ENCODE results near the gene SLC5A10. TPM values are rescaled to one million over a fixed set of nuclear protein-coding genes. Genes with fewer than 3 reads are reported as not detected.
"Not testable (repeated sequence)": the region's sequence is repeated elsewhere in the genome, so short reads cannot be mapped to it uniquely, and the experiment has no call there.

The SLC5A10 gene
- total RNA-seq, 1 experiment from 2014 or later = not detected

DNA sequence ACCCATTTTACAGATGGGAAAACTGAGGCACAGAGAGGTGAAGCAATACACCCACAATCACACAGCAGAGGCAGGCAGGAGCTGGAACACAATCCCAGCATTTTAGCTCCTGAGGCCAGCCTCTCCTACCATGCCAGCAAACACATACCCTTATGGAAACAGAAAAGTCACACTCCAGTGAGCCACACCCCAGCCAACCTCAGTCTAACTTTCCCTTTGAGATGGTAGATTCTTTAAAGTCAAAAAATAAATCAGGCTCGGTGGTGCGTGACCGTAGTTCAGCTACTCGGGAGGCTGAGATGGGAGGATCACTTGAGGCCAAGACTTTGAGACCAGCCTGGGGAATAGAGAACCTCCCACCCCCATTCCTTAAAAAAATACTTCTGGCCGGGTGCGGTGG is 84.2 kb downstream of the SLC5A10 start:
- DNase-seq (ENCODE audit: extremely low read depth, low read depth) = not testable (repeated sequence)

DNA sequence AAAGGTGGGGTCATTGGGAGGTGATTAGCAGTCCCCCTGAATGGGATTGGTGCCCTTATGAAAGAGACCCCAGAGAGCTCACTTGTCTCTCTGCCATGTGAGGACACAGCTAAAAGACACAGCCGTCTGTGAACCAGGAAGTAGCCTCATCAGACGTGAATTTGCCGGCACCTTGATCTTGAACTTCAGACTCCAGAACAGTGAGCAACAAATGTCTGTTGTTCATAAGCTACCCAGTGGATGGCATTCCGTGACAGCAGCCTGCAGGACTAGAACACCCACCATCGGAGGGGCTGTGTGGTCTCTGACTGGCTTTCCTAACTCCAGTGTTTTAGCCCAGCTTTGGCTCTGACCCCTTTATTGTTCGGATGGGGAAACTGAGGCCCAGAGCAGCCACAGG is 85.6 kb downstream of the SLC5A10 start:
- not testable (repeated sequence) for DNase-seq (ENCODE audit: extremely low read depth, low read depth)

DNA sequence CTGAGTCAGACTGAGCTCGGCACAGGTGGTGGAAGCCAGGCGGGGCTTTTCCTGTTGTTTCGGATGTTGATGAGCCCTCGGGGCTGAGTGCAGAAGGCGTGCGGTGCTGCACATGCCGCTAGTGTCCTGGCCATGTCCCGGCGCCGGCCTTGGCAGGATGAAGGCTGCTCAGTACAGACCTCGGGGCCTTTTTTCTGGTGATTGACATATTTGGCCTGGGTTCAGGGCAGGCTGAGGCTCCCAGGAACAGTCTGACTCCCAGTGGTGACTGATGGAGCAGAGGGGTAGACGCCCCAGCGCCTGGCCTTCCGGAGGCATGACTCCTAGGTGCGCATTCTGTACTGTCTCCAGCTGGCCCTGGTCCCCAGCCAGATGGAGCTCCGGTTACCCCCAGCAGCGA is 86.0 kb downstream of the SLC5A10 start:
- DNase-seq (ENCODE audit: extremely low read depth, low read depth) = not testable (repeated sequence)

DNA sequence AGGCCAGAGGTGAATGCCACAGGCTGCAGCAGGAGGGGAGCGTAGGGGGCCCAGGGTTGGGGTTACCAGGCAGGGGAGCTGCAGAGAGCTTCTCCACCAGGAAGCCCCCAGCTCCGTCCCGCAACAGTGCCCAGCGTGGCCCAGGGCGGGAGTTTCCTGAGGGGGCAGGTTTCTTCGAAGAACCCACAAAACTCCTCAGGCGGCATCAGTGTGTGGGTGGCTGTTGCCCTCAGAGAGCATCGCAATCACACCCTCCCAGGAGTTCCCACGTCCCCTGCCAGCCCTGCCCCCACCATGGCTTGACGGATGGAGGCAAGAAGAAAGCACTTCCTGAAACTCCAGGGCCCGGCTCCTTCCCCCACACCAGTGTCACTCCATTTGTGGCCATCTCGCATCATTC is 86.8 kb downstream of the SLC5A10 start:
- not testable (repeated sequence) for DNase-seq (ENCODE audit: extremely low read depth, low read depth)

DNA sequence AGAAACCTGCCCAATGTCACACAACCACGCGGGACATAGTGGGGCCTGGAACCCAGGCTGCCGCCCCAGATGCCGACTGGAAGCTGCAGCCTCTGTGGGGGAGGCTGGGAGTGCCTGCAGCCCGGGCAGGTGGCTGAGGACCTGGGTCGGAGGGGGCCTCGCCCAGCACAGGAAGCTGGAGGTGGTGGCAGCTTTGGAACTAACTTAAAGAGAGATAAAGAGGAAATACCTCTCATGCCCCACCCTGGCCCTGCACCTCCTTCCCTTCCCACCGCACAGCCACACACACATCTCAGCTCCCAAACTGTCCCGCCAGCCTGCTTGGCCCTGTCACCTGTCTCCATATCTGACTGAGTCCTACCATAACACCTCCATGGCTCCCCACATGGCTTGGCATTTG is 88.4 kb downstream of the SLC5A10 start:
- not testable (repeated sequence) for DNase-seq (ENCODE audit: extremely low read depth, low read depth)

DNA sequence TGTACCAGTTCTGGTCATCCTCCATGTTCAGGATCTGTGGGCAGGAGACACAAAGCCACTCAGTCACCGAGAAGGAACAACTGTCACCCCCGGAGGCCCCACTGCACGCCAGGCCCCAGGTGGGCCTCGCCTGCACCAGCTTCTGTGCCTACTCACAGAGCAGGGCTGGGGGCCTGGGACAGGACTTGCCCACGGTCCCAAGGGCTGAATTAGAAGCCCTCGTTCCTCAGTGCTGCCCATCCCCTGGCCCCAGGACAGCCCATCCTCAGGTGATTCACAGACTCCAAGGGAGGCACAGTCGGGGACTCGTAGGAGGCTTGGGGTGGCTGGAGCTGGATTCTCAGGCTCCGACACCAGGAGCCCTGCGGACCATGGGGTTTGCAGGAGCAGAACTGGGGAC is 89.9 kb downstream of the SLC5A10 start:
- not testable (repeated sequence) for DNase-seq (ENCODE audit: extremely low read depth, low read depth)

DNA sequence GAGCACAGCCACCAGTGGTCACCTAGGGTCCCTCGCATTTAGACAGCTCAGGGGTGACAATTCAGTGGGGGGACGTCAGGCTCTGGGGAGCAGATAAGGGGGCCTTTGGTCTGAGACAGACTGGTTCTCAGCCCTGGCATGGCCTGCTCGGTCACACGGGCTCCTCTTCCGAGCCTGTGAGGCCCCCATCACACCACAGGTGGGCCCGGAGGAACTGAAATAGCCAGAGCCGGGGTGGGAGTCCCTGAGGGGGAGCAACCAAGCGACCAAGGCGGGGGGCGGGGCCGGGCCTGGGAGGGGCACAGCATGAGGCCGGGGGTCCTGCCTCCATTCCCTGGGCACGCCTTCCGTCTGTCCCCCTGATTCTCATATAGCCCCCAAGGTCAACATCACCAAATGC is 90.4 kb downstream of the SLC5A10 start:
- DNase-seq (ENCODE audit: extremely low read depth, low read depth) = not testable (repeated sequence)

DNA sequence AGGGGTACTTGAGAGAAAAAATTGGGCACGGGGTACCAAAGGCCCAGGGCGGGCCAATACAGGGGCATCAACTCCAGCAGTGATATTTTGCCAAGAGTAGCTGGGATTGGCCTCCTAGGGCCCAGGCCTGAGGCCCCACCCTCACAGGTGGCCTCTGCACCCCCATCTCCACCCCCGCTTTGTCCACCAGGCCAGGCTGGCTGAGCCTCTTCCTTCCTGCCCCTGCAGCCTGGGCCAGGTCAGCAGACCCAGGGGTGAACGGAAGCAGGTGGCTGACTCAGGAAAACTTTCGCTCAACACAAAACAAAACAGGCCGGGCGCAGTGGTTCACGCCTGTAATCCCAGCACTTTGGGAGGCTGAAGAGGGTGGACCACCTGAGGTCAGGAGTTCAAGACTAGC is 91.1 kb downstream of the SLC5A10 start:
- DNase-seq (ENCODE audit: extremely low read depth, low read depth) = not testable (repeated sequence)

DNA sequence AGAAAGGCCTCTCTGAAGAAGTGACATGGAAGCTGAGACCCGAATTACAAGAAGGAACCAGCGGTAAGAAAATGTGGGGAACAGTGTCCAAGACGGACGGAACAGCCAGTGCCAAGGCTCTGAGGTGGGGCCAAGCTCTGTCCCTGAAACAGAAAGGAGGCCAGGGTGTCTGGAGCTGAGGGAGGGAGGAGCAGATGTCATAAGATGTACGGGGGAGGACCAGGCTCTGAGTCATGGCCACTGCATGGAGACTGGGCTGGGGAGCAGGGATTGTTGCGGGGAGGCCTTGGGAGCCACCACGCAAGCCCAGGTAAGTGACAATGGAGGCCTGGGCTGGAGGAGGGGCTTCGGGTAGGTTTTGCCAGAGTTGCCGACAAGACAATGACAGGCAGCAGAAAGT is 92.7 kb downstream of the SLC5A10 start:
- not testable (repeated sequence) for DNase-seq (ENCODE audit: extremely low read depth, low read depth)

DNA sequence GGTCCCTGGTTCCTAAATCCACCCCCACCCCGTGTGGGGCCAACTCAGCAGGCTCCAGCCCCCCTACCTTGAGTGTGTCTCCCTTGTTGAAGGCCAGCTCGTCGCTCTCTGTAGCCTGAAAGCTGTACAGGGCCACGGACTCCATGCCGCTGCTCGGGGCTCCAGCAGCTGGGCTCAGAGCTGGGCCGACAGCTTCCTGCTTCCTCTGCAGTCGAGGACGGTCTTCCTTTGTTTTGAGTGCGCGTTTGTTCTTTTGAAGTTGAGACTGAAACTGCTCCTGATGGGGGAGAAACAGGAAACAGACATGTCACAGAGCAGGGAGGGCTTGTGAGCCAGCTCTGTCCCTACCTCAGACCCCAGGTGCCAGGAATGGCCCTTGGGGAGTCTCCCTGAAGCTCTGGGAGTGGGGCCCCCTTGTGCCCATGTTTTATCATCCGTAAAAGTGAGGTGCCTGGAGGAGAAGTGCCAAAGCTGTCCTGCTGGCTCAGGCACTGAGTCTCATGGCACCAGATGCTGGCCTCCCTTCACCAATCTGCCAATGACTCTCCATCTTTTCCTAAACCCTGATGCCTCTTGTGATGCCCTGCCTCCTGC is 94.9 kb downstream of the SLC5A10 start, which contains the start of gene GRAP:
GRAP (minus strand) TSS at position 176 of the 594 bp plus-strand sequence; CDS start at position 145, 31 bp downstream.
- DNase-seq (ENCODE audit: extremely low read depth, low read depth) = not testable (repeated sequence)

DNA sequence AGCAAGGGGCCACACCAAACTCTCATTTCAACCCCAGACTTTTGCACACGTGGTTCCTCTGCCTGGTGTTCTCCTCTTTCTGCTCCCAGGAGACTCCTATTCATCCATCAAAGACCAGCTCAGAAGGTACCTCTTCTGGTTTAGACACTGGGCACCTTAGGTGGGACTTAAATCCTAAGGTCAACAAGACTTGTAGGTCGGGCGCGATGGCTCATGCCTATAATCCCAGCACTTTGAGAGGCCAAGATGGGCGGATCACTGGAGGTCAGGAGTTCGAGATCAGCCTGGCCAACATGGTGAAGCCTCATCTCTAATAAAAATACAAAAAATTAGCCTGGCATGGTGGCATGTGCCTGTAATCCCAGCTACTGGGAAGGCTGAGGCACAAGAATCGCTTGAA is 95.5 kb downstream of the SLC5A10 start:
- not testable (repeated sequence) for DNase-seq (ENCODE audit: extremely low read depth, low read depth)

DNA sequence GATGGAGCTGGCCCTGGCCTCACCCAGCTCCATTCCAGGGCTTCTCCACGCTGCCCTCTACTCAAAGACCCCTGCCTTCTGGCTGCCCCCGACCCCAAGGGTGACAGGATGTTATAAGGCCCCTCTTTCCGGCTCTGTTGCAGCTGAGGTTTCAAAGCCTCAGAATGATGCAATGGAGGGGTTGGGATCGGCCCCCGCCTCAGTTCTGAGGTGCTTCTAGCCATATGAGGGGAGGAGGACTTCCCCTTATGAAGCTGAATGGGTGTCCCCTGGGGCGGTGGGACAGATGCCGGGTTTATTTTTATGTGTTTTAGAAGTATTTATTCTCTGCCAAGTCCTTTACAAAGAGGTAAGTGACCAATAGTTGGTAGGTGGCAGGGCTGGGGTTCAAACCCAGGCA is 96.9 kb downstream of the SLC5A10 start:
- DNase-seq (ENCODE audit: extremely low read depth, low read depth) = not testable (repeated sequence)

DNA sequence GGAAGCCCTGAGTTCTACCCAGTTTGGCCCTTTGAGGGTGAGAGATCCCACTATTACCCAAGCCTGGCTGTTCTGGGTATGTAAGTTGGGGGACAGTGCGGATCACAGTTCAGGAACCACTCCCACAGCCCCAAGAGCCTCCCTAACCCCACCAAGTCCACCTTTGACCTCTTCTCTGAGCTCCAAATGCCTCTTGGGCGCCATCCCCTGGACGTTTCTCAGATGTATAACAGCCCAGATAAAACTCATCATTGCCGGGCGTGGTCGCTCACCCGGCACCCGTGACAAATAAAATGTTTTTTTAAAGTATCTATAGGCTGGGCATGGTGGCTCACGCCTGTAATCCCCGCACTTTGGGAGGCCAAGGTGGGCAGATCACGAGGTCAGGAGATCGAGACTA is 103.5 kb downstream of the SLC5A10 start:
- not testable (repeated sequence) for DNase-seq (ENCODE audit: extremely low read depth, low read depth)

DNA sequence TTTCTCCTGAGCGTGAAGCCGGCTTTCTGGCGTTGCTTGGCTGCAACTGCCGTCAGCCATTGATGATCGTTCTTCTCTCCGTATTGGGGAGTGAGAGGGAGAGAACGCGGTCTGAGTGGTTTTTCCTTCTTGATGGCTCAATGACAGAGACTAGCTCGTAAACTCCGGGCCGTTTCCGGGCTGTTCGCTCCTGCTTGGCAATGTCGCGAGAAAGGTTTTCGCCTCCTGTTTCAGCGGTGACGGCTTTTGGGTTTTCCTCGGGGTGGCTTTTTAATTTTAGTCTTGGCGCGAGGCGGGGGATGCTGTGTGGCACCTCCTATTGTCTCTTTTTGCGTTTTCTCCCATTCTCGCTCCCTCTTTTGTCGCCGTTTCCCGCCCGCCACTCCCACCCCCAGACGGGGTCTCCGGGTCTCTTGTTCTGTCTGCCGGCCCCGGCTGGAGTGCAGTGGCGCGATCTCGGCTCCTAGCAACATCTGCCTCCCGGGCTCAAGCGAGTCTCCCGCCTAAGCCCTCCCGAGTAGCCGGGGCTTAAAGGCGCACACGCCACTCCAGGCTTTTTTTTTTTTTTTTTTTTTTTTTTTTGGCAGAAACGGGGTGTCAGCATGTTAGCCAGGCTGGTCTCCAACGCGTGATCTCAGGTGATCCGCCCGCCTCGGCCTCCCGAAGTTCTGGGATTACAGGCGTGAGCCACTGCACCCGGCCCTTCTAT is 110.2 kb downstream of the SLC5A10 start:
- DNase-seq (ENCODE audit: extremely low read depth, low read depth) = not testable (repeated sequence)

DNA sequence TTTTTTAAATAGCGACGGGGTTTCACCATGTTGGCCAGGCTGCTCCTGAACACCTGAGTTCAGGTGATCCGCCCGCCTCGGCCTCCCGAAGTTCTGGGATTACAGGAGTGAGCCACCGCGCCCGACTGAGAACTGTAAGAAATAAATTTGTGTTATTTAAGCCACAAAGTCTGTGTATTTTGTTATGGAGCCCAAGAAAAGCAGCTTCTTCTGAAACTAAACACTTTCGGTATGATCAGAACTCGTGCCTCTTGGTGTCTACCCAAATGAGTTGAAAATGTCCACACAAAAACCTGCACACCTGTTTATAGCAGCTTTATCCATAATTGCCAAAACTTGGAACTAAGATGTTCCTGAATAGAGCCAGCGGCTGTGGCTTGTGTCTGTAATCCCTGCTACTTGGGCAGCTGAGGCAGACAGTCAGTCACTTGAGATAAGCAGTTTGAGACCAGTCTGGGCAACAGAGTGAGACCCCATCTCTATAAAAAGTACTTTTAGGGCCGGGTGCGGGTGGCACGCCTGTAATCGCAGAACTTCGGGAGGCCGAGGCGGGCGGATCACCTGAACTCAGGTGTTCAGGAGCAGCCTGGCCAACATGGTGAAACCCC is 110.9 kb downstream of the SLC5A10 start:
- DNase-seq (ENCODE audit: extremely low read depth, low read depth) = not testable (repeated sequence)

DNA sequence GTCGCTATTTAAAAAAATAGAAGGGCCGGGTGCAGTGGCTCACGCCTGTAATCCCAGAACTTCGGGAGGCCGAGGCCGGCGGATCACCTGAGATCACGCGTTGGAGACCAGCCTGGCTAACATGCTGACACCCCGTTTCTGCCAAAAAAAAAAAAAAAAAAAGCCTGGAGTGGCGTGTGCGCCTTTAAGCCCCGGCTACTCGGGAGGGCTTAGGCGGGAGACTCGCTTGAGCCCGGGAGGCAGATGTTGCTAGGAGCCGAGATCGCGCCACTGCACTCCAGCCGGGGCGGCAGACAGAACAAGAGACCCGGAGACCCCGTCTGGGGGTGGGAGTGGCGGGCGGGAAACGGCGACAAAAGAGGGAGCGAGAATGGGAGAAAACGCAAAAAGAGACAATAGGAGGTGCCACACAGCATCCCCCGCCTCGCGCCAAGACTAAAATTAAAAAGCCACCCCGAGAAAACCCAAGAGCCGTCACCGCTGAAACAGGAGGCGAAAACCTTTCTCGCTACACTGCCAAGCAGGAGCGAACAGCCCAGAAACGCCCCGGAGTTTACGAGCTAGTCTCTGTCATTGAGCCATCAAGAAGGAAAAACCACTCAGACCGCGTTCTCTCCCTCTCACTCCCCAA is 111.5 kb downstream of the SLC5A10 start:
- DNase-seq (ENCODE audit: extremely low read depth, low read depth) = not testable (repeated sequence)

DNA sequence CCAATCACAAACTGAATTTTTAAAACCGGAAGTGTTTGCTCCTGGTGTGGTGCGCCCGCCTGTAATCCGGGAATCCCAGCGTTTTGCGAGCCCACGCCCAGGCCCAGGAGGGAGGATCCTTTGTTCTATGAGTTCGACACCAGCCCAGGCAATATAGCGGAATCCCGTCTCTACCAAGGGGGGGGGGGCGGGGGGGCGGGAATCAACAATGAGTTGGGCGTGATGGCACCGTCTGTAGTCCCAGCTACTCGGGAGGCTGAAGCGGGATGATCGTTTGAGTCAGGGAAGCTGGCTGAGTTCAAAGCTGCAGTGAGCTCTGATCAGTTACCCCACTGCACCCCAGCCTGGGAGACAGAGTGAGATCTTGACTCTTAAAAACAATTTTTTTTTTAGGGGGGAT is 112.4 kb downstream of the SLC5A10 start:
- DNase-seq (ENCODE audit: extremely low read depth, low read depth) = not testable (repeated sequence)

DNA sequence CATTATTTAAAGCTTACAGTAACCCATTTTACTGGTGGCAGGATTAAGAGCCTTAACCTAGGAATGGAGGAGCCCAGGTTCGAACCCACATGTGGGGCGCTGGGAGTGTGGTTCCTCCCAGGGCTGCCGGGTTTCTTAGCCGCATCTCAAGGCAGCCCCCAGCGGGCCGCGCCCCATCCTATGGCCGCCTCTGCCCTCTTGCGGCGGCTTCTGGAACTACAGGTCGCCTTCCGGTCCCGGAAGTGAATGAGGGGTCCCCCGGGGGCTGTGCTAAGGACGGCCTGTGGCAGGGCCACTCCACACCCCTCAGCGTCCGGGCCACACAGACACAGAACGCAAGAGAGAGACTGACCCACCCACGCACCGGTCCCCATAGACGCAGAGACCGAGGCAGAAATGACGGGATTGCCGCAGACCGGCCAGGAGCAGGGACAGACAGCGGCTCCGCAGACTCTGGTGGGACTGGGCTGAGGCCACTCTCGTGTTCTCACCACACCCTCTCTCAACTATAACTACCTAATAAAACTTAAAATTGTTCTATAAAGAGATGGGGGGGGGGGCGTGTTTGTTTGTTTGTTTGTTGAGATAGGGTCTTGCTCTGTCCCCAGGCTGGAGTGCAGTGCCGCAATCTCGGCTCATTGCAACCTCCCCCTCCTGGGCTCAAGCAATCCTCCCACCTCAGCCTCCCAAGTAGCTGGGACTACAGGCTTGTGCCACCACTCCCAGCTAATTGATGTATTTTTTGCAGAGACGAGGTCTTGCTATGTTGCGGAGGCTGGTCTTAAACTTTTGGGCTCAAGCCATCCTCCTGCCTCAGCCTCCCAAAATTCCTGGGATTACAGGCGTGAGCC is 118.6 kb downstream of the SLC5A10 start:
- not testable (repeated sequence) for DNase-seq (ENCODE audit: extremely low read depth, low read depth)
